ENCODE data around the gene ADCY1. TPM values are rescaled to one million over a fixed set of nuclear protein-coding genes. Genes with fewer than 3 reads are reported as not detected.

Gene ADCY1
- total RNA-seq, 6 donors from 2014 or later: 0.46 to 4.1 (median 1.2) TPM

GRCh38 chr7:45684910-45685618, 110.9 kb downstream of the ADCY1 start:
- Histone ChIP-seq H3K9me3 (no peaks in the 10 kb centered on the region), H3K36me3 (no peaks in the 10 kb centered on the region), H3K4me1 (peaks cover 0 to 8% (median 5%) of the 10 kb centered on the region in 4 donors), H3K4me3 (no peak overlapping the region), H3K27me3 (no peaks in the 10 kb centered on the region), H3K27ac (no peak overlapping the region)
- ATAC-seq (ENCODE audit: low FRiP score in 2 of 2) (no peak), DNase-seq (peak in 1 of 2 donors; percentile 12)
- 61 to 64% methylated on average over 8 of the region's 8 CpGs for WGBS, 2 donors
- TF ChIP-seq, protein P1, sequence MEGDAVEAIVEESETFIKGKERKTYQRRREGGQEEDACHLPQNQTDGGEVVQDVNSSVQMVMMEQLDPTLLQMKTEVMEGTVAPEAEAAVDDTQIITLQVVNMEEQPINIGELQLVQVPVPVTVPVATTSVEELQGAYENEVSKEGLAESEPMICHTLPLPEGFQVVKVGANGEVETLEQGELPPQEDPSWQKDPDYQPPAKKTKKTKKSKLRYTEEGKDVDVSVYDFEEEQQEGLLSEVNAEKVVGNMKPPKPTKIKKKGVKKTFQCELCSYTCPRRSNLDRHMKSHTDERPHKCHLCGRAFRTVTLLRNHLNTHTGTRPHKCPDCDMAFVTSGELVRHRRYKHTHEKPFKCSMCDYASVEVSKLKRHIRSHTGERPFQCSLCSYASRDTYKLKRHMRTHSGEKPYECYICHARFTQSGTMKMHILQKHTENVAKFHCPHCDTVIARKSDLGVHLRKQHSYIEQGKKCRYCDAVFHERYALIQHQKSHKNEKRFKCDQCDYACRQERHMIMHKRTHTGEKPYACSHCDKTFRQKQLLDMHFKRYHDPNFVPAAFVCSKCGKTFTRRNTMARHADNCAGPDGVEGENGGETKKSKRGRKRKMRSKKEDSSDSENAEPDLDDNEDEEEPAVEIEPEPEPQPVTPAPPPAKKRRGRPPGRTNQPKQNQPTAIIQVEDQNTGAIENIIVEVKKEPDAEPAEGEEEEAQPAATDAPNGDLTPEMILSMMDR (IDR thresholded peaks at IDR 0.05): no peak
- TF ChIP-seq POLR2AphosphoS5 (IDR thresholded peaks at IDR 0.05) (no peak), EP300 (IDR thresholded peaks at IDR 0.05) (no peak), POLR2A (IDR thresholded peaks at IDR 0.05) (no peak)

DNA sequence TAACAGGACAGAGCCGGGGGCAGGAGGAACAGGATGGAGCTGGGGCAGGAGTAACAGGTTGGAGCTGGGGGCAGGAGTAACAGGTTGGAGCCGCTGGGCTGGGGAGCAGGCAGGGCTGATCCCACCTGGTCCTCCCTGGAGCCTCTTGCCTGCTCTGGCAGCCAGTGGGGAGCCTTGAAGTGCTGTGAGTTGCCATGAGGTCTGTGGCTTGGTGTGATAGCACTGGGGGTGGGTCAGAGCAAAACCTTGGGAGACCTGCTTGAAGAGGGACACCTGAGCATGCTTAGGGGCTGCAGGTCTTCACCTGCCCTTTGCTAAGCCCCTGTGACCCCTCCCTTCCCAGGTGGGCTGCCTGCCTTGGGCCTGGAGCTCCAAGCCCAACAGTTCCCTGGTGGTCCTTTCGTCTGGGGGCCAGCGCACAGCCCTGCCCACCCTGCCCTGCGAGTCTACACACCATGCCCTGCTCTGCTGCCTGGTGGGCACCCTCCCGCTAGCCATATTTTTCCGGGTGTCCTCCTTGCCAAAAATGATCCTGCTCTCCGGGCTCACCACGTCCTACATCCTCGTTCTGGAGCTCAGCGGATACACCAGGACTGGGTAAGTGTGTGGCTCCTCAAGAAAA, 111.6 kb downstream of the ADCY1 start:
- H3K27me3 ChIP-seq: no peaks in the 10 kb centered on the region
- no peak overlapping the region for H3K4me3 ChIP-seq
- DNase-seq: peak; percentile 14 to 43
- no peak for ATAC-seq (ENCODE audit: low FRiP score in 2 of 2)
- H3K27ac ChIP-seq: peak overlapping the region in 1 of 4 donors; percentile 48
- no peaks in the 10 kb centered on the region for H3K9me3 ChIP-seq
- TF ChIP-seq, protein P1 (IDR thresholded peaks at IDR 0.05): no peak
- TF ChIP-seq POLR2A (IDR thresholded peaks at IDR 0.05): no peak
- TF ChIP-seq EP300 (IDR thresholded peaks at IDR 0.05): no peak
- no peak for TF ChIP-seq POLR2AphosphoS5 (IDR thresholded peaks at IDR 0.05)
- peaks cover 0 to 10% (median 6%) of the 10 kb centered on the region in 4 donors for H3K4me1 ChIP-seq
- 81 to 91% methylated on average over 10 to 11 of the region's 11 CpGs for WGBS, 2 donors
- H3K36me3 ChIP-seq: no peaks in the 10 kb centered on the region

GRCh38 chr7:45686441-45687184, 112.4 kb downstream of the ADCY1 start:
- Histone ChIP-seq H3K27ac (no peak overlapping the region), H3K36me3 (no peaks in the 10 kb centered on the region), H3K4me1 (peaks cover 0 to 11% (median 6%) of the 10 kb centered on the region in 4 donors), H3K27me3 (no peaks in the 10 kb centered on the region), H3K9me3 (no peaks in the 10 kb centered on the region), H3K4me3 (no peak overlapping the region)
- ATAC-seq (ENCODE audit: low FRiP score in 2 of 2) (no peak), DNase-seq (peak; percentile 14 to 55)
- TF ChIP-seq, protein P1 (IDR thresholded peaks at IDR 0.05): no peak
- TF ChIP-seq EP300 (IDR thresholded peaks at IDR 0.05): no peak
- TF ChIP-seq POLR2A (IDR thresholded peaks at IDR 0.05): no peak
- TF ChIP-seq POLR2AphosphoS5 (IDR thresholded peaks at IDR 0.05): no peak
- WGBS, 2 donors: 88 to 95% methylated on average over 13 to 19 of the region's 19 CpGs

DNA sequence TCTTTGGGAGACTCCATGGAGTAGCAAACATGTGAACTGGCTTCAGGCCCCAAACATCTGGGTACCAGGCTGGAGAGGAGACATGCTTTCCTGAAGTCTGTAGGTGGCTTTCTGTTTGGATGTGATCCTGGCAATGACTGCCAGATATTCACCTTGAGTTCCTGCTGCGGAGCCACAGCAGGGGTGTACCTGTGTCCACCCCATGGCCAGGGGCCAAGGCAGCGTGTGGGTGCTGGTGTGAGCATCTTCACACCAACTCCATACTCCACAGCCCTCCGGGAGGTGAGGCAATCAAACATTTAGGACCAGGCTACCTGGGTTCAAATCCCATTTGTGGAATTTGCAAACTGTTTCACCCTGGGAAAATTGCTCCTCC, 113.0 kb downstream of the ADCY1 start:
- ATAC-seq (ENCODE audit: low FRiP score in 2 of 2): no peak
- WGBS, 2 donors: 90 to 97% methylated on average over 2 to 3 of the region's 3 CpGs
- Histone ChIP-seq H3K27me3 (no peaks in the 10 kb centered on the region), H3K9me3 (no peaks in the 10 kb centered on the region), H3K27ac (no peak overlapping the region), H3K4me3 (no peak overlapping the region), H3K36me3 (no peaks in the 10 kb centered on the region), H3K4me1 (peaks cover 0 to 11% (median 6%) of the 10 kb centered on the region in 4 donors)
- no peak for TF ChIP-seq POLR2AphosphoS5 (IDR thresholded peaks at IDR 0.05)
- no peak for TF ChIP-seq EP300 (IDR thresholded peaks at IDR 0.05)
- DNase-seq: peak in 1 of 2 donors; percentile 16

- no peak overlapping the region for H3K27ac ChIP-seq
- no peaks in the 10 kb centered on the region for H3K27me3 ChIP-seq
- no peak overlapping the region for H3K4me3 ChIP-seq
- WGBS, 2 donors: 84% methylated on average over 3 of the region's 3 CpGs; no CpG with 5 or more reads in 1 of the 2 donors
- ATAC-seq (ENCODE audit: low FRiP score in 2 of 2) (no peak), DNase-seq (peak in 1 of 2 donors; percentile 15)
- H3K36me3 ChIP-seq: no peaks in the 10 kb centered on the region
- TF ChIP-seq POLR2A (IDR thresholded peaks at IDR 0.05) (no peak), POLR2AphosphoS5 (IDR thresholded peaks at IDR 0.05) (no peak), EP300 (IDR thresholded peaks at IDR 0.05) (no peak)
- TF ChIP-seq, protein P1 (IDR thresholded peaks at IDR 0.05): no peak
- H3K4me1 ChIP-seq: peaks cover 0 to 11% (median 6%) of the 10 kb centered on the region in 4 donors
- H3K9me3 ChIP-seq: no peaks in the 10 kb centered on the region
These were observed 113.6 kb downstream of the ADCY1 start for GRCh38 chr7:45687721-45688120.
